Mesenchymal stem cell (in vitro differentiated cells and primary cell): ENCODE results near the gene HMGA1. TPM values are rescaled to one million over a fixed set of nuclear protein-coding genes. Genes with fewer than 3 reads are reported as not detected.
A peak's percentile ranks its signal among the peaks of the same experiment; 100 is the strongest.

Experiments used
- DNase-seq: peaks from one replicate; pipeline ENCODE4 v3.0.0-alpha.2; 2013
- H2AFZ ChIP-seq: one replicate; pipeline ENCODE4 v1.6.1; 2013; ENCODE audit warnings: low read depth, mild to moderate bottlenecking, control low read depth, inconsistent platforms, low read length, moderate library complexity
- H2AK5ac ChIP-seq: 2 replicates; pipeline ENCODE4 v1.6.1; 2013; ENCODE audit warnings: low read length, moderate library complexity, mild to moderate bottlenecking, inconsistent platforms; ENCODE audit not compliant: severe bottlenecking
- H2BK120ac ChIP-seq: one replicate; pipeline ENCODE4 v1.6.1; 2013; ENCODE audit warnings: low read depth, mild to moderate bottlenecking, inconsistent platforms, low read length, moderate library complexity
- H2BK12ac ChIP-seq, 2 experiments: one replicate each; pipeline ENCODE4 v1.6.1; 2013; ENCODE audit warnings: inconsistent platforms in 2 of 2, low read length in 2 of 2, mild to moderate bottlenecking in 2 of 2, moderate library complexity in 2 of 2, control low read depth in 1 of 2
- H2BK15ac ChIP-seq: one replicate; pipeline ENCODE4 v1.6.1; 2013; ENCODE audit warnings: mild to moderate bottlenecking, low read depth, inconsistent platforms; ENCODE audit not compliant: poor library complexity, severe bottlenecking
- H2BK5ac ChIP-seq: 2 replicates; pipeline ENCODE4 v1.6.1; 2013; ENCODE audit warnings: low read depth, mild to moderate bottlenecking, low read length, control low read depth, inconsistent platforms; ENCODE audit not compliant: poor library complexity, severe bottlenecking
- H3K14ac ChIP-seq, 2 experiments: one replicate each; pipeline ENCODE4 v1.6.1; 2013; ENCODE audit warnings: inconsistent platforms in 2 of 2, low read length in 2 of 2, control low read depth in 1 of 2, mild to moderate bottlenecking in 1 of 2, moderate library complexity in 1 of 2
- H3K18ac ChIP-seq, 2 experiments: one replicate each; pipeline ENCODE4 v1.6.1; 2013; ENCODE audit warnings: inconsistent platforms in 2 of 2, low read length in 2 of 2, control low read depth in 1 of 2, low read depth in 1 of 2, mild to moderate bottlenecking in 1 of 2
- H3K23ac ChIP-seq, 2 experiments: one replicate each; pipeline ENCODE4 v1.6.1; 2013; ENCODE audit warnings: inconsistent platforms in 2 of 2, low read length in 2 of 2, mild to moderate bottlenecking in 2 of 2, moderate library complexity in 2 of 2, control low read depth in 1 of 2
- H3K27ac ChIP-seq: 2 replicates; pipeline ENCODE4 v1.5.1; 2013; ENCODE audit warnings: mild to moderate bottlenecking, moderate library complexity, low read length, control low read depth, inconsistent platforms; ENCODE audit not compliant: poor library complexity, severe bottlenecking
- H3K27me3 ChIP-seq, 2 experiments: 2 replicates each; pipeline versions ENCODE4 v1.6.1 to v1.7.0; 2013; ENCODE audit warnings: low read length in 2 of 2, mild to moderate bottlenecking in 2 of 2, moderate library complexity in 2 of 2, control low read depth in 1 of 2, inconsistent platforms in 1 of 2; ENCODE audit not compliant: control insufficient read depth in 1 of 2, insufficient read depth in 1 of 2
- H3K36me3 ChIP-seq, 2 experiments: 2 replicates each; pipeline versions ENCODE4 v1.6.1 to v1.7.0; 2013; ENCODE audit warnings: low read length in 2 of 2, control low read depth in 1 of 2, inconsistent platforms in 1 of 2, low read depth in 1 of 2, mild to moderate bottlenecking in 1 of 2; ENCODE audit not compliant: insufficient read depth in 2 of 2, control insufficient read depth in 1 of 2
- H3K4ac ChIP-seq, 2 experiments: one replicate each; pipeline ENCODE4 v1.6.1; 2013; ENCODE audit warnings: inconsistent platforms in 2 of 2, low read length in 2 of 2, mild to moderate bottlenecking in 2 of 2, moderate library complexity in 2 of 2, control low read depth in 1 of 2, low read depth in 1 of 2
- H3K4me1 ChIP-seq: 2 replicates; pipeline ENCODE4 v1.6.1; 2013; ENCODE audit warnings: low read depth, low read length, control low read depth; ENCODE audit not compliant: control insufficient read depth, insufficient read depth
- H3K4me2 ChIP-seq: 2 replicates; pipeline ENCODE4 v1.6.1; 2013; ENCODE audit warnings: low read length, mild to moderate bottlenecking, inconsistent platforms; ENCODE audit not compliant: poor library complexity, severe bottlenecking
- H3K4me3 ChIP-seq, 2 experiments: 2 replicates each; pipeline versions ENCODE4 v1.5.1 to v1.7.0; 2013; ENCODE audit warnings: low read length in 2 of 2, mild to moderate bottlenecking in 2 of 2, control low read depth in 1 of 2, low read depth in 1 of 2; ENCODE audit not compliant: insufficient read depth in 1 of 2
- H3K79me1 ChIP-seq: replicated peaks from 2 replicates; pipeline ENCODE4 v1.6.1; 2013; ENCODE audit warnings: mild to moderate bottlenecking, control low read depth, low read length, inconsistent platforms; ENCODE audit not compliant: poor library complexity, severe bottlenecking
- H3K9ac ChIP-seq: 2 replicates; pipeline ENCODE4 v1.7.0; 2013; ENCODE audit warnings: mild to moderate bottlenecking, low read length, moderate library complexity
- H3K9me3 ChIP-seq: 2 replicates; pipeline ENCODE4 v1.7.0; 2013; ENCODE audit warnings: mild to moderate bottlenecking, low read length; ENCODE audit not compliant: control insufficient read depth
- H4K8ac ChIP-seq: one replicate; pipeline ENCODE4 v1.6.1; 2013; ENCODE audit warnings: inconsistent platforms, mild to moderate bottlenecking, low read length, moderate library complexity
- H4K91ac ChIP-seq: one replicate; pipeline ENCODE4 v1.6.1; 2013; ENCODE audit warnings: mild to moderate bottlenecking, low read length, inconsistent platforms
- WGBS: methylation state at CpG from one replicate; pipeline ENCODE4 v1.1.7; 2013; ENCODE audit warnings: mixed read lengths; 5-methylcytosine and 5-hydroxymethylcytosine counted together
- polyA plus RNA-seq, 2 experiments: library from polyadenylated mRNA; stranded (reverse); fragments of 200-250 nt; gene quantifications; one replicate each; pipeline ENCODE4 v1.2.3, GENCODE V29; 2013

The HMGA1 gene
- 544 TPM for polyA plus RNA-seq (2013, experiment 1 of 2)
- 524 TPM for polyA plus RNA-seq (2013, experiment 2 of 2)

DNA sequence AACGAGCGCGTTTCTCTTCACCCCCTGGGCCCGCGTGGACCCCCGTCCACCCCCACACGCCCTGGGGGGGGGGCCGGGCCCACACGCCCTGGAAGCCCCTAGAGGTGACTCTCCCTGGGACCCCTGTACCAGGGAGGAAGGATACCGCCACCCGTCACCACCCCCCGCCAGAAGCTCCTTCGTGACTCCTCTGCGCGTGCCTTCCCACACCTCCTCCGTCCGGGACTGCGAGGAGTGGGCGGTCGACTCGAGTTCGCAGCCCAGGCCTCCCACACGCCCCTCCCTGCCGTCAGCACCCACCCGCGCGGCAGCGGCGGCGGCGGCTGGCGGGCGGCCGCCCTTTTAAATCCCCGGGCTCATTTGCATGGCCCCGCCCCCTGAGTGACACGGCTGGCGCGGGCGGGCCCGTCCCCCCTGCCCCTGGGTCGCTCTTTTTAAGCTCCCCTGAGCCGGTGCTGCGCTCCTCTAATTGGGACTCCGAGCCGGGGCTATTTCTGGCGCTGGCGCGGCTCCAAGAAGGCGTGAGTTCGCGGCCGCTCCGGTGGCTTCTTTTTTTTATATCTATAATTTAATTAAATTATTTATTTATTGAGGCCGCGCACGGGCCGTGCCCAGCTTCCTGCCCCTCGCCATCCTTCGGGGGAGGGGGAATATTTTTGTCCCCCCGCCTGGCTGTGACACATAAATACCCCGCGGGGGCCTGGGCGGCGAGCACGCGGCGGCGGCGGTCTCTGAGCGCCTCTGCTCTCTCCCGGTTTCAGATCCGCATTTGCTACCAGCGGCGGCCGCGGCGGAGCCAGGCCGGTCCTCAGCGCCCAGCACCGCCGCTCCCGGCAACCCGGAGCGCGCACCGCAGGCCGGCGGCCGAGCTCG, at the start of gene HMGA1:
TSS of gene HMGA1 (plus strand) at position 431 of the 873 bp plus-strand sequence. CDS start 3,908 bp downstream, outside the sequence.
- DNase-seq = peak; percentile 91
- Histone ChIP-seq H3K4me3 (peak within 1 kb of the TSS; percentile 80 to 86), H2BK120ac (peak within 1 kb of the TSS; percentile 74), H3K79me1 (no peaks in the 10 kb centered on the region), H3K4me2 (peak within 1 kb of the TSS; percentile 96), H3K36me3 (peaks cover 12 to 21% of the 10 kb centered on the region in 2 experiments), H2BK12ac (peak within 1 kb of the TSS; percentile 46 to 80), H3K9me3 (no peaks in the 10 kb centered on the region), H3K23ac (peak within 1 kb of the TSS in 1 of 2 experiments; percentile 97), H3K4me1 (peaks cover 36% of the 10 kb centered on the region), H4K91ac (peak within 1 kb of the TSS; percentile 97), H3K27ac (peak within 1 kb of the TSS; percentile 7), H3K4ac (peak within 1 kb of the TSS; percentile 77 to 91), H2AK5ac (peak within 1 kb of the TSS; percentile 6), H2BK5ac (peak within 1 kb of the TSS; percentile 63), H3K14ac (peak within 1 kb of the TSS; percentile 83 to 92), H4K8ac (peak within 1 kb of the TSS; percentile 98), H3K27me3 (no peaks in the 10 kb centered on the region), H3K9ac (peak within 1 kb of the TSS; percentile 86), H2BK15ac (peak within 1 kb of the TSS; percentile 78), H3K18ac (peak within 1 kb of the TSS; percentile 94 to 98), H2AFZ (no peak within 1 kb of the TSS)
- 1% methylated on average over 43 of the region's 91 CpGs for WGBS

GRCh38 chr6:34189806-34190503, 46.7 kb upstream of the HMGA1 start:
- no peak overlapping the region for H3K23ac ChIP-seq
- H3K27ac ChIP-seq = no peak overlapping the region
- no peak overlapping the region for H2AFZ ChIP-seq
- 92% methylated on average over 12 of the region's 12 CpGs for WGBS
- no peak overlapping the region for H2BK5ac ChIP-seq
- H4K8ac ChIP-seq = no peak overlapping the region
- no peak overlapping the region for H2BK15ac ChIP-seq
- H3K4me2 ChIP-seq = no peak overlapping the region
- no peaks in the 10 kb centered on the region for H3K4me1 ChIP-seq
- no peaks in the 10 kb centered on the region for H3K27me3 ChIP-seq
- no peaks in the 10 kb centered on the region for H3K79me1 ChIP-seq
- H3K14ac ChIP-seq = no peak overlapping the region
- no peak overlapping the region for H3K4ac ChIP-seq
- H3K18ac ChIP-seq = no peak overlapping the region
- H2AK5ac ChIP-seq = no peak overlapping the region
- H2BK12ac ChIP-seq = no peak overlapping the region
- H3K4me3 ChIP-seq = no peak overlapping the region
- no peak overlapping the region for H3K9ac ChIP-seq
- DNase-seq = no peak
- no peak overlapping the region for H2BK120ac ChIP-seq
- H4K91ac ChIP-seq = no peak overlapping the region
- no peaks in the 10 kb centered on the region for H3K36me3 ChIP-seq
- H3K9me3 ChIP-seq = no peaks in the 10 kb centered on the region

- H3K4ac ChIP-seq = no peak overlapping the region
- no peak overlapping the region for H3K4me3 ChIP-seq
- no peak overlapping the region for H2BK15ac ChIP-seq
- no peaks in the 10 kb centered on the region for H3K4me1 ChIP-seq
- no peak overlapping the region for H2BK5ac ChIP-seq
- H2AFZ ChIP-seq = no peak overlapping the region
- H3K36me3 ChIP-seq = no peaks in the 10 kb centered on the region
- no peaks in the 10 kb centered on the region for H3K79me1 ChIP-seq
- no peak overlapping the region for H3K4me2 ChIP-seq
- H3K27me3 ChIP-seq = no peaks in the 10 kb centered on the region
- H2AK5ac ChIP-seq = no peak overlapping the region
- H3K9ac ChIP-seq = no peak overlapping the region
- no peaks in the 10 kb centered on the region for H3K9me3 ChIP-seq
- H4K91ac ChIP-seq = no peak overlapping the region
- WGBS = 90% methylated on average over 12 of the region's 14 CpGs
- no peak for DNase-seq
- H2BK120ac ChIP-seq = no peak overlapping the region
- no peak overlapping the region for H3K23ac ChIP-seq
- H4K8ac ChIP-seq = no peak overlapping the region
- no peak overlapping the region for H3K27ac ChIP-seq
- no peak overlapping the region for H3K14ac ChIP-seq
- no peak overlapping the region for H3K18ac ChIP-seq
- no peak overlapping the region for H2BK12ac ChIP-seq
Measured at GRCh38 chr6:34190504-34191122, 46.1 kb upstream of the HMGA1 start.

DNA sequence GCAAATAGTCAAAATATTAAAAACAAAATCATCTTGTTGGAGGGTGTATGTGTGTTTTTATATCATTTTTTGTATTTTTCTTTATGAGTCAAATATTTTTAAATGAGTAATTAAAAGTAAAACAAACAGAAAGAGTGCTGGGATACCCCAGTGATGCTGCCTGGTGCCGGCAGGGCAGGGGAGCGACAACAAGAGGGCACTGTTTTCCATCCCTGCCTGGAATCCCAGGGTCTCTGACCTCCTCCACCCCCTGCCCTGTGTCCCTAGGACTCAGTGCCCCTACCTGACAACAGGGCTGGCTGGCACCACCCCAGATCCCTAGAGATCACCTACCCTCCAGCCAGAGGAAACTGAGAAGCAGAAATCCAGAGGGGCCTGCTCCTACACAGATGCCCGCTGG, 41.9 kb upstream of the HMGA1 start:
- Histone ChIP-seq H4K8ac (no peak overlapping the region), H3K4me3 (no peak overlapping the region), H2BK5ac (no peak overlapping the region), H3K23ac (no peak overlapping the region), H3K9me3 (no peaks in the 10 kb centered on the region), H2AK5ac (no peak overlapping the region), H2BK15ac (no peak overlapping the region), H2BK12ac (no peak overlapping the region), H3K4ac (no peak overlapping the region), H2BK120ac (no peak overlapping the region), H3K4me1 (peaks cover 10% of the 10 kb centered on the region), H3K27ac (no peak overlapping the region), H3K4me2 (no peak overlapping the region), H3K18ac (no peak overlapping the region), H3K9ac (no peak overlapping the region), H3K79me1 (no peaks in the 10 kb centered on the region), H3K27me3 (no peaks in the 10 kb centered on the region), H4K91ac (no peak overlapping the region), H3K36me3 (no peaks in the 10 kb centered on the region), H3K14ac (no peak overlapping the region), H2AFZ (no peak overlapping the region)
- WGBS = 86% methylated on average over 3 of the region's 3 CpGs
- no peak for DNase-seq
